ENCODE results near the gene POLE3.

GRCh38 chr9:113390192-113390960 lies 20.1 kb downstream of the POLE3 start:
- TF ChIP-seq CTCF (IDR thresholded peaks at IDR 0.05), result no peak
- TF ChIP-seq POLR2AphosphoS5 (IDR thresholded peaks at IDR 0.05), result no peak
- no peak for TF ChIP-seq POLR2A (IDR thresholded peaks at IDR 0.05)
- no peak for TF ChIP-seq EP300 (IDR thresholded peaks at IDR 0.05)

Measured in sigmoid colon (tissue), 4 donors.